ENCODE data around the gene TC2N. TPM values are rescaled to one million over a fixed set of nuclear protein-coding genes. Genes with fewer than 3 reads are reported as not detected.
"Not testable (repeated sequence)": the region's sequence is repeated elsewhere in the genome, so short reads cannot be mapped to it uniquely, and the experiment has no call there.

Gene TC2N
- polyA plus RNA-seq, 4 donors = 8.1 to 19.8 (median 12.8) TPM

DNA sequence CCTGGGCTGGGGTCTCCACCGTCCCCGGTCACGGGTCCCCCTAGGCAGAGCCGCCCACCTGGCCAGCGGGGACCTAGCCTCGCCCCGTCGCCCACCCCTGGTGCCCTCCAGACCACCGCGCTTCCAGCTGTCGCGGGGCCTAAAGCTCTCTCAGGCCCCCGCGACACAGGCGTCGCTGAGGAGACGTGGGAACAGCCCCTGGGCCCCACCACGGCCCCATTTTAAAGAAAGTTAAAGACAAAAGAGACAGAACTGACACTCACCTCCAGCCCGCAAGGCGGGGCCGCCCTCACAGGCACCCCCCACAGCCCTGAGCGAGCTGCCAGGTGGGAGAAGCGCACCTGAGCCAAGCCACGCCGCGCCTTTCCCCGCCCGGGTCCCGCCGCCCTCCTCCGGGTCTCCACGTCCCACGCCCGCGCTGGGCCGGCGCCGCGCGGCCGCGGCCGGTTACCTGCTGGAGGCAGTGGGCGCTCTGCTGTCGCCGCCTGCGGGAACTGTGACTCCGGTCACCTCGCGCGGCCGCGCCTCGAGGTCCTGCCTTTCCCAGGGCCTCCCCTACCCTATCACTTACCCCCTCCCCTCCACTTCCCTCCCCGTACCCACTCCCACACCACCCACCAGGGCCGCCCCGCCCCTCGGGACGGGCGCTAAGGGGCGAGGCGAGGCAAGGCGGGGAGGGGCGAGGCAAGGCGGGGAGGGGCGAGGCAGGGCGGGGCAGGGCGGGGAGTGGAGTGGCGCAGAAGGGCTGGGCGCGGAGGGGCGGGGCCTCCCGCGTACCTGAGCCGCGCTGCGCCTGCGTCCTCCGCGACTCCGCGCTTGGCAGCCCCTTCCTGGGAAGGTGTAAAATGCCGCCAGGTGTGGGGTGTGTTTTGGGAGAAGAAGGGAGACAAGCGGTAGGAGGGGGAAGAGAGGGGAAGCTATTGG is 31.2 kb downstream of the TC2N start:
- DNase-seq (ENCODE audit: low read depth in 4 of 4, low spot score in 2 of 4) = peak in 3 of 4 donors; percentile 13 to 53 (median 39)

DNA sequence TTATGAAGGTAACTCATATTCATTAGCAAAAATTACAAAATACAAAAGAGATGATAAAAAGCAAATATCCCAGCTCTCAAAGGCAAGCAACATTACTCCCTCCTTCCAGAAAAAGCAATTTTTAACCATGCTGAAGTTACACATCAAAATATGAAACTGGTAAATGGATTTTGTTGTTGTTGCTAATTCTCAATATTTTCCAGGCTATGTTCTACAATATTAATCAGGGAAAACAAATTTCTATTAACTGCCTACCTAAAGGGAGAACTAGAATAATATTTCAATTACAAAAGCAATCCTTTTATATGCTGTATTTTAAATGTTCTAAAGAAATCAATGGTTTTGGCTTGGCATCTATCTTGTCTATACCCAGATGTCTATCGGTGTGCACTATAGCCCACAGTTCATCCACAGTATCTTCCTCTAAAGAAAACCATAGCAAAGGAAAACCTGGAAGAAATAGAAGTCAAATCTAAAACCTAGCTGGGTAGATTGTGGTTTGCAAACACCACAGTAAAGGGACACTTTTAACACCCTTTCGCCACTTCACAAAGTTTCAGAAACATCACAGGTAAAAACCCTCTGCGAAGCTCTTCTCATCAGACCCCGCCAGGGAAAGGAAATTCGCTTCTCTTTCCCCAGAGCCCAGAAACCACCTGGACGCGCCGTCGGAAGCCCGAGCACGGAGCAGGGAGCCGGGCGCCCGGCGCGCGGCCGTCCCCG is 32.0 kb downstream of the TC2N start:
- DNase-seq (ENCODE audit: low read depth in 4 of 4, low spot score in 2 of 4) = no peak

DNA sequence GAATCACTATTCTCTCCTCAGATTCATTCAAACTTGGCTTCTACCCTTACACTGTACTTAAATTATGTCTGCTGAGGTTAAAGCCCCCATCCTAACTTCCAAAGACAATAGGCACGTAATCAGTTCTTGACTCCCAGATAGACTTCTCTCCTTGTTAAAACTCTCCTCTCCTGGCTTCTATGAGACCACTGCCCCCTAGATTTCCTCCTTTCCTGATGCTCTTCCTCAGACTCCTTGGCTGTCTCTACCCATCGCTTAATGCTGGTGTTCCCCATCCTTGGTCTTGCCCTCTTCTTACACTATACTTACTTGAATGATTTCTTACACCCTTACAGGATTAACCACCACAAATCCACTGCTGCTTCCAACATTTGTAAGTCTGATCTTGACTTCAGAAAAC is 32.8 kb downstream of the TC2N start:
- DNase-seq (ENCODE audit: low read depth in 4 of 4, low spot score in 2 of 4) = no peak

DNA sequence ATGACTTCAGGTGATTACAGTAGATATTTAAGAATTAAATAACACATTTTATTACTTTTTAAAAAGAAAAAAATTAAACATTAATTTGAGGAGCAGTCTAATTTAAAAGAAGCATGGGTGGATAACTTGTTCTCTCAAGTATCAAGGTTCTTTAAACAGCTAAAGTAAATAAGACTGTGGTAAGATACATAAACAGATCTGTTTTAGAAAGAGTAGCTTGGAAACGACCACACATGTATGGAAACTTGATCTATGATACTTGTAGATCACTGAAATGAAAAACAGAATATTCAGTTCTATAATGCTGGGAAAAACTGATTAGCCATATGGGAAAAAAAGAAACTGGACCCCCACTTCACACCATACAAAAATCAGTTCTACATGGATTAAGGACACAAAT is 36.0 kb downstream of the TC2N start:
- DNase-seq (ENCODE audit: low read depth in 4 of 4, low spot score in 2 of 4) = no peak

- DNase-seq (ENCODE audit: low read depth in 4 of 4, low spot score in 2 of 4) = no peak
Observed at GRCh38 chr14:91830777-91831176, 36.6 kb downstream of the TC2N start.

- DNase-seq (ENCODE audit: low read depth in 4 of 4, low spot score in 2 of 4) = no peak
Observed at GRCh38 chr14:91829511-91829910, 37.8 kb downstream of the TC2N start.

DNA sequence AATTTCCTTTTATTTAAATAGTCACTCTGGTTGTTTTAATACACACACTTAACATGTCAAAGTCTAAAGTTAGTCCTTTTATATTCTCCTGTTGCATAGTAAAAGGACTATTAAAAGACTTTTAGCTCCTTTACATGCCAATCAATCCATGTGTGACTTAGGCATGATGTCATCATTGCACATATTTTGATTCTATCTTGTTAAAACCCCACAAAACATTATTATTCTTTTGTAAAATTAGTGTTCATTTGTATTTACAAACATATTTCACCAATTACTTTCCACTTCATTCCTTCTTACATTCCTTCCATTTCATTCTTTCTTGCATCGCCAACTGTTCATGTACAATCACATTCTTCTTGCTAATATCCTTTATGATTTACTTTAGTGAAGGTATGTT is 39.6 kb downstream of the TC2N start:
- DNase-seq (ENCODE audit: low read depth in 4 of 4, low spot score in 2 of 4) = no peak

DNA sequence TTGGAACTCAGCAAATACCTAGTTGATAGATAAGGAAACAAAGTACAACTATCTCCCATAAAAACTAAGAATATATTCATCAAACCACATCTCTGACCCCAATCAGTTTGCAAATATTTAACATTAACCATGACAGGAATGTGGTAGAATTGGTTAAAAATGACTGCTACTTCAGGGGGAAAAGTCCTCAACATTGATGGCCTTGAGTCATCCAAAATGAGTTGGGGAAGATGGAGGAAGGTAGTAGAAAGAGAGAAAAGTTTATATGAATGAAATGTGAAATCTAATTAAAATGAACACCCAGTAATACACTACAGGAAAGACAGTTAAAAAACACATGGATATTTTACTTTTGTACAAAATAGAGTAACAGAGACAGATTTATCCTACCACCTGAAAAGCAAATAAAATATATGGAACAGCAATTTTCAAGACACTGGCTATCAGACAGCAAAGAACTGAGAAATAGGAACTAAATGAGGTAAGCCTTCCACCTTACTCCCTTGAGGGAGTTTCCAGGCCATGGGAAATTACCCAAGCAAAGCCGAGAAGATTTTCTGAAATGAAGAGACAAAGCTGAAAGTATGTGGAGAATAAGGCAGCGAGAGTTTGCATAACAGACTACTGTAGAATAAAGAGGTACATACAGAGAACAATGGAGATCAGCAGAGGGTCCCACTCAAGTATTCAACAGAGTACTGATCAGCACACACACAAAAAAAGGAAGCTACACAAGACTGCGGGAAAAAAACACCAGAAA is 49.6 kb downstream of the TC2N start:
- no peak for DNase-seq (ENCODE audit: low read depth in 4 of 4, low spot score in 2 of 4)

DNA sequence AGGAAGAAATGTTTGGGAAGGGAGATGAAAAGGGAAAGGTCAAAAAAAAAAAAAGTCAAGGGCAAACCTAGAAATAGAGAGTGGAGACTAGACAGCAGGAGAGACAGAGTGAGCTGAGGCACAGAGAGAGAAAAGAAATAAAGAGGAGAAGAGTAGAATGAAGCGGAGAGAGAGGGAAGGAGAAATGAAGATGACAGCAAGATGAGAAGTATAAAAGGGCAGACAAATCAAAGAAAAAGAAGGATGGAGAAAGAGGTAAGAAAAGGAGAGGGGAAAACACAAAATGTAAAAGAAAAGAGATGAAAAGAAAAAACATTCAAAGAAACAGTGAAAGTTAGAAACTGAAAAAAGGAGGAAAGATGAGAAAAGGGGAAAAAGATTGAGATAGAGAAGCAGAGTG is 53.0 kb downstream of the TC2N start:
- no peak for DNase-seq (ENCODE audit: low read depth in 4 of 4, low spot score in 2 of 4)

DNA sequence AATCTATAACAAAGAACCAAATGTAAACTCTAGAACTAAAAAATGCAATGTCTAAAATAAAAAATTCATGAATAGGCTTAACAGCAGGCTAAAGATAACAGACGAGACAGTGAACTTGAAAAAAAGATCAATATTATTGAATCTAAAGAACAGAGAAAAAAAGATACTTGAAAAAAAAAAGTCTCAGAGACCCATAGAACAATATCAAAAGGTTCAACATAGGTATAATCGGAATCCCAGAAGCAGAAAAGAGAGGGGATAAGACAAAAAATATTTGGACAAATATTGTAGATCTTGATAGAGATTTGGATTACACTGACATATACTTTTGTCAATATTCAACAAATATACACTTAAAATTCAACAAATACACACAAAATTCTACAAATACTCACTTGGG is 56.6 kb downstream of the TC2N start:
- no peak for DNase-seq (ENCODE audit: low read depth in 4 of 4, low spot score in 2 of 4)

DNA sequence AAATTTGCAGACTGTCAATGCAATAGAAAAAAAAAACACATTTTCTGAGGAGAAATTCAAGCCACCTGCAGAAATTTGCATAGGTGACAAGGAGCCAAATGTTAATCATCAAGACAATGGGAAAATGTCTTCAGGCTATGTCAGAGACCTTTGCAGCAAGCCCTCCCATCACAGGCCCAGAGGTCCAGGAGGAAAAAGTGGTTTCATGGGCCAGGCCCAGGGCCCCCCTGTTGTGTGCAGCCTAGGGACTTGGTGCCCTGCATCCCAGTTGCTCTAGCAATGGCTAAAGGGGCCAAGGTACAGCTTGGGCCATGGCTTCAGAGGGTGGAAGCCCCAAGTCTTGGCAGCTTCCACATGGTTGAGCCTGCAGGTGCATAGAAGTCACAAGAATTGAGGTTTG is 60.6 kb downstream of the TC2N start:
- no peak for DNase-seq (ENCODE audit: low read depth in 4 of 4, low spot score in 2 of 4)

DNA sequence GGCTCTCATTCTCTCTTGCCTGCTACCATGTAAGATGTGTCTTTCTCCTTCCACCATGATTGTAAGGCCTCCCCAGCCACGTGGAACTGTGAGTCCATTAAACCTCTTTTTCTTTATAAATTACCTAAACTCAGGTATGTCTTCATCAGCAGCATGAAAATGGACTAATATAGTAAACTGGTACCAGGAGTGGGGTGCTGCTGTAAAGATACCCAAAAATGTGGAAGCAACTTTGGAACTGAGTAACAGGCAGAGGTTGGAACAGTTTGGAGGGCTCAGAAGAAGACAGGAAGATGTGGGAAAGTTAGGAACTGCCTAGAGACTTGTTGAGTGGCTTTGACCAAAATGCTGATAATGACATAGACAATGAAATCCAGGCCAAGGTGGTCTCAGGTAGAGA is 61.2 kb downstream of the TC2N start:
- DNase-seq (ENCODE audit: low read depth in 4 of 4, low spot score in 2 of 4) = not testable (repeated sequence)

DNA sequence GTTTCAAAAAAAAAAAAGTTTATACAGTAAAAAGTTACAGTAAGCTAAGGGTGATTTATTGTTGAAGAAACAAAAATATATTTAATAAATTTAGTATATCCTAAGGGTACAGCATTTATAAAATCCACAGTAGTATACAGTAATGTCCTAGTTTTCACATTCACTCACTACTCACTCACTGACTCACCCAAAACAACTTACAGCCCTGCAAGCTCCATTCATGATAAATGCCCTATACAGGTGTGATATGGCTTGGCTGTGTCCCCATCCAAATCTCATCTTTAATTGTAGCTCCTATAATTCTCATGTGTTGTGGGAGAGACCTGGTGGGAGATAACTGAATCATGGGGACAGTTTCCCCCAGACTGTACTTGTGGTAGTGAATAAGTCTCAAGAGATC is 61.7 kb downstream of the TC2N start:
- DNase-seq (ENCODE audit: low read depth in 4 of 4, low spot score in 2 of 4) = no peak

DNA sequence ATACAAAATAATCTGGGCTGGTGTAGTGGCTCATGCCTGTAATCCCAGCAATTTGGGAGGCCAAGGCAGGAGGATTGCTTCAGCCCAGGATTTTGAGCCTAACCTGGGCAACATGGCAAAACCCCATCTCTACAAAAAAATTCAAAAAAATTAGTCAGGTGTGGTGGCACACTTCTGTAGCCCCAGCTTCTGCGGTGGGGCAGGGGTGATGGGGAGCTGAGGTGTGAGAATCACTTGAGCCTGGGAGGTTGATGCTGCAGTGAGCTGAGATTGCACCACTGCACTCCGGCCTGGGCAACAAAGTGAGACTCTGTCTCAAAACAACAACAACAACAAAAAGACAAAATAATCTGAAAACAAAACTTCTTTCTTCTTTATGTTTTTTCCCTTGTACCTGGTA is 66.0 kb downstream of the TC2N start:
- no peak for DNase-seq (ENCODE audit: low read depth in 4 of 4, low spot score in 2 of 4)

DNA sequence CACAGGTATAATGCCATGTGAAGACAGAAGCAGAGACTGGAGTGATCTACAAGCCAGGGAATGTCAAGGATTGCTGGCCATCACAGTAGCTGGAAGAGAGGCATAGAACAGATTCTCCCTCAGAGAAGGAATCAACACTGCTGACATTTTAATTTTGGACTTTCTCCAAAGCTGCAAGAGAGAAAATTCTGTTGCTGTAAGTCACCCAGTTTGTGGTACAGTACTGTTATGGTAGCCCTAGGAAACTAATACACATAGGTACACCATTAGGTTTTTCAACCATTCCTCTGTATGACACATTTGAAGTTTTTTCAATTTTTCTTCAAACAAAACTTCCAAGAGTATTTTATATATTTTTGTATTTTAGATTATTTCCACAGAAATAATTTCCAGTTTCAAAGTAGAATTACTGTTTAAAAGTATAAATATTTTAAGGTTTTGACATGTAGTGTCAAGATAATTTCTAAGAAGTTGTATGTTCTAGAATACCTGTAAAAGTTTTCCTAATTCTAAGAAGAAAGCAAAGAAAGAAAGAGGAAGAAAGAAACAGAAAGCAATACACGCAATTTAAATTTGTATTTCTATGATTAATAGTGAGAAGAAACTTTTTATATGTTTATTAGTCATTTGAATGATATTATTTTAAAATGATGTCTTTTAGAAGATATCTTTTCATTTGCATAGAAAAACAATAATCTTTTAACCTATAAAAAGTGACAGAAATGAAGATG is 70.6 kb downstream of the TC2N start:
- DNase-seq (ENCODE audit: low read depth in 4 of 4, low spot score in 2 of 4) = no peak

DNA sequence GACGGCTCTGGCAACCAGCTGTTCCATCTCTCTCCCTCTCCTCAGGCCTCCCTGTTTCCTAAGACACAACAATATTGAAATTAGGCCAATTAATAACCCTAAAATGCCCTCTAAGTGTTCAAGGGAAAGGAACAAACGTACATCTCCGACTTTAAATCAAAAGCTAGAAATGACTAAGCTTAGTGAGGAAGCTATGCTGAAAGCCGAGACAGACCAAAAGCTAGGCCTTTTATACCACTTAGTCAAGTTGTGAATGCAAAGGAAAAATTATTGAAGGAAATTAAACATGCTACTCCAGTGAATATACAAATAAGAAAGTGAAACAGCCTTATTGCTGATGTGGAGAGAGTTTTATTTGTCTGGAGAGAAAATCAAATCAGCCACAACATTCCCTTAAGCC is 73.6 kb downstream of the TC2N start:
- DNase-seq (ENCODE audit: low read depth in 4 of 4, low spot score in 2 of 4) = no peak

DNA sequence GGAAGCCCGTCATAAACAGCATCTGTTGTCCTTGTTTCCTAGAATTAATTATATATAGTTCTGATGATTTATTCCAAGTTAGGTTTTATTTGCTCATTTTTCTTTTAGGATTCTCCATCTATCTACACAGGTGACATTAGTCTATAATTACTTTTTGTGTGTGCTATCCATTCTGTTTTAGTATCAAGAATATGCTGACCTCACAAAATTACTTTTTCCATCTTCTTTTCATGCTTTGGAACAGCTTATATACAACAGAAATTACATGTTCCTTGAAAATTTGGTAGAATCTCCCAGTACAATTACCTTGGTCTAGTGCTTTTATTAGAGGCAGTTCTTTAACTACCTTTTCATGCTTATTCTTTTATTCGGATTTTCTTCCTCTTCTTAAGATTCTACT is 81.1 kb downstream of the TC2N start:
- DNase-seq (ENCODE audit: low read depth in 4 of 4, low spot score in 2 of 4) = no peak

GRCh38 chr14:91780452-91780851 is 86.9 kb downstream of the TC2N start:
- DNase-seq (ENCODE audit: low read depth in 4 of 4, low spot score in 2 of 4) = no peak

GRCh38 chr14:91778217-91778616 is 89.1 kb downstream of the TC2N start:
- no peak for DNase-seq (ENCODE audit: low read depth in 4 of 4, low spot score in 2 of 4)

All from left renal cortex interstitium (tissue), 4 donors.